BE2C (cell line): ENCODE measurements around the gene GTF3C1.

Source experiments
- DNase-seq: peaks from one replicate; pipeline ENCODE4 v3.0.0-alpha.2; 2020
- H3K27me3 ChIP-seq: fragments of 250-450 bp; sonication (Bioruptor Pico); 2 replicates; pipeline ENCODE4 v1.5.1; 2020; ENCODE audit warnings: mild to moderate bottlenecking
- H3K36me3 ChIP-seq: fragments of 250-450 bp; sonication (Bioruptor Pico); 2 replicates; pipeline ENCODE4 v1.5.1; 2020; ENCODE audit warnings: mild to moderate bottlenecking
- H3K4me1 ChIP-seq: fragments of 250-450 bp; sonication (Bioruptor Pico); 2 replicates; pipeline ENCODE4 v1.5.1; 2020
- H3K4me3 ChIP-seq: 2 replicates; pipeline ENCODE4 v1.5.1; 2011; ENCODE audit warnings: low read depth, low read length
- H3K9me3 ChIP-seq: fragments of 250-450 bp; sonication (Bioruptor Pico); 2 replicates; pipeline ENCODE4 v1.5.1; 2020
- TF ChIP-seq, protein P1 (sequence below): IDR thresholded peaks from 2 replicates; pipeline ENCODE4 v1.5.1; 2012; ENCODE audit warnings: mild to moderate bottlenecking, low read depth, low read length

GTF3C1 gene

DNA sequence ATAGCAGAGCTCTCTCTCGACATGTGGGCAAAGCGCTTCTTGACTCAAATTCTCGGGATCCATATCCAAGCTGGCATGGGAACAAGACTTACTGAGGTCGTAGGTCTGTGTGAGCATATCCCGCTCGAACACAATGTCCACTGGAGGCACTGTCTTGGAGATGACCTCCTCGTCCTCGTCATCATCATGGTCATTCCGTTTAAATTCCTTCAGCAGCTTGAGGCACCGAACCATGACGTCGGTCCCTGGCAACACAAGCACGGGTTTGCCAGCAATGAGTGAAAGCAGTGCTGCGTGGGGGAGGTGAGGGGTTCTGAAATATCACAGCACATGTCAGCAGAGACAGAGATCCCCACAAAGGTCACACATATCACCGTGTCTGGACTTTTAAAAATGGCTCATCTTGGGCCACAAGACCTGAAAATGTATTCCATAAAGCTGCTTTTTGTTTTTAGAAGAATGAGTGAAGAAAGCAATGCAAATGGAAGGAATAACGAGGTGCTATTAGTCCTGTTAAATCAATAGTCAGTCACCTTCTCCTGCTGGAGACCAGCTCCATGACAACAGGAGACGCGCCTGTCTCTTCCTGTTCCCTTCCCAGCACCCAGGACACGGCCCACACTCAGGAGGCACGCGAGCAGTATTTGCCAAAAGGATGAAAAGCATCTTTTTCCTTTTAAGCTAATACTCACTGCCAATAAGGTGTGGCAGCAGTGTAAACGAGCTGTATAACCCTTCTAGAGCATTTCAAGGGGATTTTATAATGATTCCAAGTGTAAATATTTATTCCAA is 37.9 kb downstream of the GTF3C1 start:
- Histone ChIP-seq H3K4me3 (no peak overlapping the region), H3K9me3 (no peaks in the 10 kb centered on the region), H3K36me3 (peaks cover 63% of the 10 kb centered on the region), H3K4me1 (no peaks in the 10 kb centered on the region), H3K27me3 (no peaks in the 10 kb centered on the region)
- TF ChIP-seq, protein P1, sequence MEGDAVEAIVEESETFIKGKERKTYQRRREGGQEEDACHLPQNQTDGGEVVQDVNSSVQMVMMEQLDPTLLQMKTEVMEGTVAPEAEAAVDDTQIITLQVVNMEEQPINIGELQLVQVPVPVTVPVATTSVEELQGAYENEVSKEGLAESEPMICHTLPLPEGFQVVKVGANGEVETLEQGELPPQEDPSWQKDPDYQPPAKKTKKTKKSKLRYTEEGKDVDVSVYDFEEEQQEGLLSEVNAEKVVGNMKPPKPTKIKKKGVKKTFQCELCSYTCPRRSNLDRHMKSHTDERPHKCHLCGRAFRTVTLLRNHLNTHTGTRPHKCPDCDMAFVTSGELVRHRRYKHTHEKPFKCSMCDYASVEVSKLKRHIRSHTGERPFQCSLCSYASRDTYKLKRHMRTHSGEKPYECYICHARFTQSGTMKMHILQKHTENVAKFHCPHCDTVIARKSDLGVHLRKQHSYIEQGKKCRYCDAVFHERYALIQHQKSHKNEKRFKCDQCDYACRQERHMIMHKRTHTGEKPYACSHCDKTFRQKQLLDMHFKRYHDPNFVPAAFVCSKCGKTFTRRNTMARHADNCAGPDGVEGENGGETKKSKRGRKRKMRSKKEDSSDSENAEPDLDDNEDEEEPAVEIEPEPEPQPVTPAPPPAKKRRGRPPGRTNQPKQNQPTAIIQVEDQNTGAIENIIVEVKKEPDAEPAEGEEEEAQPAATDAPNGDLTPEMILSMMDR, result no peak
- no peak for DNase-seq

DNA sequence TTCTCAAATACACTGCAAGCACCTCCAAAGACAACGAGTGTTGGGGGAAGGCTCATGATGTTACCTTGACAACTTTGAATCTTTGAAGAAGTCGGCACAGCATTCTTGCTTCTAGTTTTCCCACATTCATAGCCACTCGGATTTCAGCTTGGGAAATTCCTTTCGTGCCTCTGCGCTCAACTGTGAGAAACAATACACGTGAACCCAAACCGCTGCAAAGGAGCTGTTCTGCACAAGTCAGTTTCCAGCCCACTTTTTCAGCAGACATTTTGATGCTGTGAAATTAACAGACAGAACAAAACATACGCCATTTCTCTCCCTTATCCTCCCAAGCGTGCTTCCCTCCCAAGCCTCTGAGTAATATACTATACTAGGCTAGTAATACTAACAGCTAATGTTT is 41.2 kb downstream of the GTF3C1 start:
- Histone ChIP-seq H3K27me3 (no peaks in the 10 kb centered on the region), H3K36me3 (peaks cover 88% of the 10 kb centered on the region), H3K4me1 (no peaks in the 10 kb centered on the region), H3K4me3 (no peak overlapping the region), H3K9me3 (no peaks in the 10 kb centered on the region)
- TF ChIP-seq, protein P1, result no peak
- no peak for DNase-seq

DNA sequence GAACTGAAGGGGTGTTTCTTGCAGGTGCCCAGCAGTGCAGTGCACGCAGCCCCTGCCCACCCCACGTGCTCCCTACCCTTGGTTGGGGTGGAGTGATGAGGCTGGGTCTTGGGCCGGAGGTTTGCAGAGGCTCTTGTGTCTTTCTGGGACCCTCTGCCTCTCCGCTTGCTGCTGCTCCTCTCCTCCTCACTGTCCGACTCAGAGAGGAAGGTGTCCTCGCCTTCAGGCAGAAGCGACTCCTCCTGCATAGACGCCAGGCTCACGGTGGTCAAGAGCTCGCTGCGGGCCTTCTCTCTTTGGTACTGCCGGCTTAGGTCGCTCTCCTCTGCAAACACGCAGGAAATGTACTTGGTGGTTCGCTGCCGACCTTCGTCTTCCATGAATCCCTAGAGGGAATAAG is 42.9 kb downstream of the GTF3C1 start:
- no peaks in the 10 kb centered on the region for H3K4me1 ChIP-seq
- H3K4me3 ChIP-seq, result no peak overlapping the region
- no peaks in the 10 kb centered on the region for H3K9me3 ChIP-seq
- H3K36me3 ChIP-seq, result peaks cover 87% of the 10 kb centered on the region
- no peaks in the 10 kb centered on the region for H3K27me3 ChIP-seq
- DNase-seq, result no peak
- TF ChIP-seq, protein P1, result no peak

DNA sequence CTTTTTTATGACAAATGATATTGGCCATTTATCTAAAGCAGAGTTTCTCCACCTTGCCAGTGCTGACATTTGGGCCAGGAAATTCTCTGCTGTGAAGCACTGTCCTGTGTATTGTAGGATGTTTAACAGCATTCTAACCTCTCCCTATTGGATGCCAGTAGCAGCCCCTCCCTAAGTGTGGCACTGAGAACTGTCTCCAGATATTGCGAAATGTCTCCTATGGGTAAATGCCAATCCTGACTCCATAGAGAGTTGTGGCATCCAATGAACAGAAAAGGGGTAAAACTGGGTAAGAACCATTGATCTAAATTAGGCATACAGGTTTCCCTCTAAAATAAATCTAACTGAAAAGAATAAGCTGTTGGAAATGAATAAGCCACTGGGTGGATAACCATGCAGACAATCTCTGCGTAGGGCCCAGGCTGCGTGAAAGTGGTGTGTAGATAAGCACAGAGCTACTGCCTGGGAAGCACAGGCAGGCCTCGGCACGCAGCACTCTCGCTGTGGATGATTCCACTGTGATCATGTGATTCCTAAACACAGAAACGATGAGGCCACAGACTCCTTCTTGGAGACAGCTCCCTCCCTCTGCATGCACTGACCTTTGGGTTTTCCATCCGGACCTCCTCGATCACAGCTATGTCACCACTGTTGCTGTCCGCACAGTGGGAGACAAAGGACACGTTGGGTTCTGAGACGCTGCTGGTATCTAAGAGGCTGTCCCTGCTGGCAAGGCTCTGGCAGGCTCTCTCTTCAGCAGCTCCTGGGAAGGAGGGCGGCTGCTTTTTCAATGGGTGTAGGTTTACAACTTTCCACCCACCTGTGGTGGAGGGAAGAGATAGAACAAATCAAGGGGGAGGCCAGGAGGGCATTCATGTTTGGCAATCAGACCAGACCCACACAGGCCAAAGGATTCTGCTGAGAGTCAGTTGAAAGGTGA is 44.1 kb downstream of the GTF3C1 start:
- H3K36me3 ChIP-seq, result peaks cover 87% of the 10 kb centered on the region

DNA sequence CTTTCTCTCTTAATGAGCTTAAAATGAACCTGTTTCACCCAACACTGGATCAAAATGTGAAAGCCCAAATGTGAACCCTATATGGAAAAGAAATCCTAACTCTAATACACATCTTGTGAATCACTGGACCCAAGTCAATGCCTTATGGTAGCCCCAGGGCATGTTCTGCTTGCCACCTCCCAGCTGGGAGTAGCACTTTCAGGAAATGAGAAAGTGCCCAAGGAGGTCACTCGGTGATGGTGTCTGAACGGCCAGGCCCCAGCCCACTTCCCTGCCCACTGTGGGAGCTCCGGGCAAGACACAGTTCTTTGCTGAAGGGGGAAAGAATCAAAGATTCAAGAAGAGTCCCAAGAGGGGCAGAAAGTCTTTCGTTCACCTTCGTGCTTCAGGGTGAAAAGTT is 46.1 kb downstream of the GTF3C1 start:
- Histone ChIP-seq H3K4me3 (no peak overlapping the region), H3K4me1 (no peaks in the 10 kb centered on the region), H3K9me3 (no peaks in the 10 kb centered on the region), H3K36me3 (peaks cover 94% of the 10 kb centered on the region), H3K27me3 (no peaks in the 10 kb centered on the region)
- DNase-seq, result no peak
- TF ChIP-seq, protein P1, result no peak

More for the DNA sequence above, 44.1 kb downstream of the GTF3C1 start:
- H3K27me3 ChIP-seq, result no peaks in the 10 kb centered on the region
- H3K4me3 ChIP-seq, result no peak overlapping the region
- no peak for DNase-seq
- H3K4me1 ChIP-seq, result no peaks in the 10 kb centered on the region
- TF ChIP-seq, protein P1, result no peak
- H3K9me3 ChIP-seq, result no peaks in the 10 kb centered on the region
